AG08395 (cell line): ENCODE measurements around the gene RADIL.
A peak's percentile ranks its signal among the peaks of the same experiment; 100 is the strongest.
"Not testable (repeated sequence)": the region's sequence is repeated elsewhere in the genome, so short reads cannot be mapped to it uniquely, and the experiment has no call there.

Experiments
- DNase-seq: peaks from one replicate; pipeline ENCODE4 v3.0.0; 2012; ENCODE audit warnings: mixed read lengths, low spot score

Gene RADIL

DNA sequence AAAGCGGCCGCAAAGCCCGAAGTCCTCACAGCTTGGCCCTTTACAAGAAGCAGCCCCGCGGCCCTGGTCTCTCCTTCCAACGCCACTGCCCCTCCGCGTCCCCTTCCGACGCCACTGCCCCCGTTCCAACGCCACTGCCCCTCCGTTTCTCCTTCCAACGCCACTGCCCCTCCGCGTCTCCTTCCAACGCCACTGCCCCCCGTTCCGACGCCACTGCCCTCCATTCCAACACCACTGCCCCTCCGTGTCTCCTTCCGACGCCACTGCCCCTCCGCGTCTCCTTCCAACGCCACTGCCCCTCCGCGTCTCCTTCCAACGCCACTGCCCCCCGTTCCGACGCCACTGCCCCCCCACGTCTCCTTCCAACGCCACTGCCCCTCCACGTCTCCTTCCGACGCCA lies 75.0 kb downstream of the RADIL start:
- no peak for DNase-seq

DNA sequence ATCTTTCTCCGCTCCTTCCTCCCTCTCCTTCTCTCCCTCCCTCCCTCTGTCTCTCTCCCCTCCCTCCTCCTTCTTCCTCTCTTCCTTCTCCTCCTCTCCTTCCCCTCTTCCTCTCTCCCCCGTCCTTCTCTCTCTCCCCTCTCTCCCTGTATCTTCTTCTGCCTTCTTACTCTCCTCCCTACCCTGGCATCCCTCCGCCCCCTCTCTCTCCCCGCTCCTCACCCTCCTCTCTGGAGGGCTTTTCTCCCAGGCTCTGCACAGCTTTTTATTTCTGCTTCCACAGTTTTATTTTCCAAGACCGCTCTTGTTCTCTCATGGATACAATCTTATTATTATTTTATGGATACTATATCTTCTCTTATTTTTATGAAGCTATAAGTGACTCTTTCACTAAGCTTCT lies 75.5 kb downstream of the RADIL start:
- no peak for DNase-seq

DNA sequence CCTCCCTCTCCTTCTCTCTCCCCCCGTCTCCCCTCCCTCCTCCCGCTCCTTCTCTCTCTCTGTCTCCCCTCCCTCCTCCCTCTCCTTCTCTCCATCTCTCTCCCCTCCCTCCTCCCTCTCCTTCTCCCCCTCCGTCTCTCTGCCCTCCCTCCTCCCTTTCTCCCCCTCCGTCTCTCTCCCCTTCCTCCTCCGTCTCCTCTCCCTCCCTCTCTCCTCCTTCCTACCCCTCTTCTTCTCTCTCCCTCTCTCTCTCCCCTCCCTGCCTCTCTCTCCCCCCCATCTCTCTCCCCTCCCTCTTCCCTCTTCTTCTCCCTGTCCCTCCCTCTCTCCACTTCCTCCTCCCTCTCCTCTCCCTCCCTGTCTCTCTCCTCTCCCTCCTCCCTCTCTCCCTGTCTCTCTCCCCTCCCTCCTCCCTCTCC lies 75.9 kb downstream of the RADIL start:
- no peak for DNase-seq

GRCh38 chr7:4806983-4807597 lies 76.4 kb downstream of the RADIL start:
- DNase-seq = no peak

DNA sequence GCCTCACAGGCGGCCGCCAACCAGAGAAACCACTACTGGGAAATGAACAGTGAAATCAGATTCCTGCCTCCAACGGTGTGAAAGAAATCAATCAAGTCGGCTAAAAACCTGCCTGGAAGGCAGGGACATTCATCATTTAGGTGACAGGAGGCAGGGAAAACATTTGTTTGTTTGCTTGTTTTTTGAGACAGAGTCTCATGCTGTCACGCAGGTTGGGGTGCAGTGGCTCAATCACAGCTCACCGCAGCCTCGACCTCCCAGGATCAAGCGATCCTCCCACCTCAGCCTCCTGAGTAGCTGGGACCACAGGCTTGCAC lies 77.6 kb downstream of the RADIL start:
- DNase-seq = no peak

GRCh38 chr7:4805110-4805983 lies 78.2 kb downstream of the RADIL start:
- DNase-seq = no peak

GRCh38 chr7:4803397-4804241 lies 79.9 kb downstream of the RADIL start:
- DNase-seq = no peak

GRCh38 chr7:4802577-4802976 lies 80.9 kb downstream of the RADIL start:
- DNase-seq = not testable (repeated sequence)

DNA sequence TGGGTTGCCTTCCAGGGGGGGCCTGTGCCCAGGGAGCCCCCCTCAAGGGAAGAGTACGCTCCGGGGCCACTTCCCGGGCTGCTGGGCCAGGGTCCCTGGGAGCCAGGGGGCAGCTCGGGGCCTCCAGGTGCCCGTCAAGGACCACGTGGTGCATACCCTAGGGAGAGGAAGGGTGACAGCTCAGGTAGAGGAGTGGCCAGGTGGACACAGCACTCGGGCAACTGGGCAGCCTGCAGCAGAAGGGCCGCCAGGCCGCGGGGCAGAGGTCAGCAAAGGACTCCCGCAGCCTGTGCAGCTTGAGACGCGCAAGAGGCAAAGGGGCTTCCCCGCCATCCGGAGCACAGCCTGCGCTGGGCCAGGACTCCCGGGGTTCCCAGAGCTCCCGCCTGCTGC lies 81.7 kb downstream of the RADIL start:
- DNase-seq = no peak

DNA sequence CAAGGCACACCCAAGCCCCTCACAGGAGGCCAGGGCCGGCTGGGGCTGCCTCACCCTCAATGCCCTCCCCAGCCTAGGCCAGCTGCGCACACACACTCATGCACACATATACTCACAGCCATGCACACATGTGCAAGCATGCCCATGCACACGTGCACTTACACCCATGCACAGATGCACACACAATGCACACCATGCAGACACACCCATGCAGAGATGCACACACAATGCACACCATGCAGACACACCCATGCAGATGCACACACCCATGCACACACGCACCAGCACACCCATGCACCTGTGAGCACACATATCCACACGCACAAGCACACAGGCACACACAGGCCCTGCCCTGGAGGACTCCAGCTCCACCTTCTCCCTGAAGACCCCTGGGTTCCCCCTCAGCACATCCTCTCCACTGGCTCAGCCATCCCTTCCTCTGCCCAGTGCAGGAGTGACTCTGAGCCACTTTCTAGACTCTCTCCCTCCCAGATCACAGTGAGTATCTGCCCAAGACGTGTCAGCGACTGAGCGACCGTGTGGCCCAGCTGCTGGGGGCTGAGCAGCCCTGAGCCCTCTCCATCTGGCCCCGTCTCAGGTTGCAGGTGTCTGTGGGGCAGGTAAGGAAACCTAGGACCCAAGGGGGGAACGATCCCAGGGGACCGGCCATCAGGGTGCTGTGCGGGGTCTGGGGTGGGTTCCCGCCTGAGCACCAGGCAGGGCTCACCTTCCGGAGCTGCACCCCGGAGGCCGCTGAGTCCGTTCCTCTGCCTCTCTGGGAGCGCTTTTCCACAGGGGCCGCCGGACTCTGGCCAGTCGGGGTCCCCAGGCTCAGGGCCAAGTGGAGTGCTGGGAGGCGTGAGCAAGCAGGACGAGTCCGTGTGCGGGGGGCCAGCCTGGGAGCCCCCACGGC lies 82.3 kb downstream of the RADIL start:
- DNase-seq = no peak

GRCh38 chr7:4800487-4800886 lies 83.0 kb downstream of the RADIL start:
- no peak for DNase-seq

DNA sequence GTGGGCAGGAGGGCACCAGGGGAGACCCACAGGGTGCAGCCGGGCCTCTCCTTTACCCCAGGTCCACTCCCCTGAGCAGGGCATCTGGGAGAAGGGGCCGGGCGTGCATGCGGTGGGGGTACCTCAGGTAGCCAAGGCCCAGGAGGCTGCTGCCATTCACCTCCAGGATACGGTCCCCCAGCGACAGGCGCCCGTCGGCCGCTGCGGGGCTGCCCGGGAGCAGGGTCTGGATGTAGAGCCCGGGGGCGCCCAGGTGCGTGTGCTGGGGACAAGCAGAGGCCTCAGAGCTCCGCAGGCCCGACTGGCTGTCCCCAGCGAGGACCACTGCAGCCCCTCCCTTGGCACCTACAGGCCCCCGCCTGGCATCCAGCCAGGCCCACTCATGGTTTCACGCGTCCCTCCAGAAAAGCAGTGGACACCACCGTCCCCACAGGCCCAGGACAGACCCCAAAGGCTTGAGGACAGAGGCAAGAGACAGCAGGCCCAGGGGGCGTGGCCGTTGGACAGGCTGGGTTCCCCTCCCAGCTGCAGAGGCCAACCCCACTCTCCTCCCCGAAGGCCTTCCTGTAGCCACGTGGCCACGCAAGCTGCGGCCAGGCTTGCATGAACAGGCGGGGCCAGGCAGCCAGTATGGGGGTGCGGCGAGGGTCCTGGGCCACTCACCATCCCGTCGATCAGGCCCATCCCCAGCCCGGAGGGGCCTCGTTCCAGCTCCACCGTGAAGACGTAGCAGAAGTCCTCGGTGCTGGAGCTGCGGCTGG lies 83.8 kb downstream of the RADIL start:
- peak; percentile 44 for DNase-seq

DNA sequence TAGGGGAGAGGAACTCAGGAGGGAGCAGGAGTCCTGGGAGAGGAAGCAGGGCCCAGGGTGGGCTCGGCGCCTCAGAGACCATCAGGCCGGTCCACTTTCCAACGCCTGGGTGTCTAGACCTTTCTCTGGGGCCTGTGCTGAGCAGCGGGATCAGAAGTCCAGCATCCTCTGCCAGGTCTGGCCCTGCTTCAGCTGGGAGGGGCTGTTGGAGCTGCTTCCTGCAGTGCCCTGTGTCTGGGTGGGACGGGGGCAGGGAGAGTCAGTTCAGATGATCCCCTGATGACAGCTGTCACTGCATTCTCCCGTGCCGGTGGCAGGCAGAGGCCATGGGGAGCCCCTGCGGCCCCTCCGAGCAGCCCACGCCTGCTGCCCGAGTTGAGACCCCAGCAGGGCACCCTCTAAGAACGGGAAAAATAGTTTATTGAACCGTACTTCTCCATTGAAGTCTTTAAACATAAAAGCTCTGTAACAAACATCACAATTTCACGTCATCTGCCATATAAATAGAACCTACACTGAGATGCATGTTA lies 84.7 kb downstream of the RADIL start:
- no peak for DNase-seq

- peak; percentile 77 for DNase-seq
Observed at GRCh38 chr7:4797858-4798705, 85.4 kb downstream of the RADIL start.

- DNase-seq = no peak
Observed at GRCh38 chr7:4796453-4796852, 87.1 kb downstream of the RADIL start.

GRCh38 chr7:4794591-4795350 lies 88.7 kb downstream of the RADIL start:
- no peak for DNase-seq

GRCh38 chr7:4794171-4794570 lies 89.3 kb downstream of the RADIL start:
- DNase-seq = not testable (repeated sequence)

GRCh38 chr7:4793385-4793993 lies 90.0 kb downstream of the RADIL start:
- DNase-seq = not testable (repeated sequence)
